Measurements from ENCODE around the gene EIF4E1B.

The EIF4E1B gene

DNA sequence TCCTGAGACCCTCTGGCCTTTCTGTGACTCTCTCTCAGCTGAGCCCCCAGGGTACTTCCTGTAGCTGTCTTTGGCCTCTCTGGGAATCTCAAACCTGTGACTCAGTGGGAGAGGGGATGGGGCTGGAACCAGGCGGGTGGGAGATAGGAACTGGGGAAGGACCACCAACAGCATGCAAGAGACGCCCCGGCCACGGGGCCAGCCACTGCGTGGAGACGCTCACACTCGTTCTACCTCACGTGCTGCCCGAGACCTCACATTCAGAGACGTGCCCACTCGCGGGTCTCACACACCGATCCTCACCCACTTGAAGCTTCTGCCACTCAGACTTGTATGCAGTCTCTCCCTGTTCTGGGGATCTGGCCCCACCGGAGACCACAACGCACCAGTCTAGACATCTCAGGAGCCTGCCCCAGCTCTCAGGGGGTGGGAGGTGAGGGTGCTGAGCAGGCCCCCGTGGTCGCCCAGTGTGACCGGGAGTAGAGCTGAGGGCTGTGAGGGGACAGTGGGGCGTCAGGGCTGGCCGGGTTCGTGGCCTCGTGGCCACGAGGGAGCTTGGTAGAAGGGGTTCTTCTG lies 34.3 kb upstream of the EIF4E1B start:
- H2BK15ac ChIP-seq (ENCODE audit: low read depth, poor library complexity, severe bottlenecking): no peak overlapping the region

DNA sequence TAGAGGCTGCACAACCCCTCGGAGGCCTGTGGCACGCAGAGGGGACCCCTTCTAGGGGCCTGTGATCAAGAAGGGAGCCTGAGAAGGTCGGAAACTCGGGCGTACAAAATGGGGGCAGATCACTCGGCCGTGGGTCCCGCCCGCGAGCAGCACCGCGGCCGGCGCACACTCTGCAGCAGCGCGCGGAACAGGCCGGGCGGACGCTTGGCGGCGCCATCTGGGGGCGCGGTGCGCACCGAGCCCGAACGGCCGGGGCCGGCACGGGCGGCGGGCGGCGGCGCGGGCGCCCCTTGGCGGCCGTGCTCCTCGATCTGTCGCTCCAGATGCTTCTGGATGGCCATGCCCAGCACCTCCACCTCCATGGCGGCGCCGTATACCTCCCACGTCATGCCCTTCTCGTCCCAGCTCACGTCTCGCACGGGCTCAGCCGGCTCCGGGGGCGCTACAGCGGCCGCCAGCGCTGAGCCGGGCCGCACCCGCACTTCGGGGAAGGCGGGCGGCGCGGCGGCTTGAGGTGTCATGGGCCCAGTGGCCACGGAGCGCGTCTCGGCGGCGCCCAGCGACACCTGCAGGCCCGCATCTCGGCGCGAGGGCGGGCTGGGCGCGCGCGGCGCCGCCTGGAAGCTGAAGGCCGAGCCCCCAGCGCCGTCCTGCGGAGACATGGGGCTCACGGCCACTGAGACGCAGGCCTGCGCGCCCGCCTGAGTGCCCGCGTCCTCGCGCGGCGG lies 33.6 kb upstream of the EIF4E1B start:
- Histone ChIP-seq H3K23ac (ENCODE audit: low read length in 2 of 2) (no peak overlapping the region), H3K18ac (ENCODE audit: low read depth in 1 of 2, low read length in 2 of 2) (no peak overlapping the region), H3K4me1 (ENCODE audit: control insufficient read depth, insufficient read depth, low read depth, low read length) (peaks cover 14% of the 10 kb centered on the region), H3K9me3 (ENCODE audit: control insufficient read depth, low read length) (no peaks in the 10 kb centered on the region), H3K27me3 (ENCODE audit: control insufficient read depth in 1 of 2, insufficient read depth in 1 of 2, low read length in 2 of 2) (peaks cover 0 to 16% of the 10 kb centered on the region in 2 experiments), H3K14ac (ENCODE audit: low read length in 2 of 2) (no peak overlapping the region), H2BK5ac (ENCODE audit: low read depth, low read length, poor library complexity, severe bottlenecking) (no peak overlapping the region), H3K79me1 (replicated peaks; ENCODE audit: low read length, poor library complexity, severe bottlenecking) (peaks cover 33% of the 10 kb centered on the region), H4K8ac (ENCODE audit: low read length) (no peak overlapping the region), H2BK15ac (ENCODE audit: low read depth, poor library complexity, severe bottlenecking) (peak overlapping the region; percentile 13), H2BK12ac (ENCODE audit: low read length in 2 of 2) (no peak overlapping the region), H2AFZ (ENCODE audit: low read depth, low read length) (peak overlapping the region; percentile 42), H3K36me3 (ENCODE audit: control insufficient read depth in 1 of 2, insufficient read depth in 2 of 2, low read depth in 1 of 2, low read length in 2 of 2) (peaks cover 12 to 34% of the 10 kb centered on the region in 2 experiments), H2BK120ac (ENCODE audit: low read depth, low read length) (no peak overlapping the region), H3K4me2 (ENCODE audit: low read length, poor library complexity, severe bottlenecking) (peak overlapping the region; percentile 41), H4K91ac (ENCODE audit: low read length) (no peak overlapping the region), H3K4me3 (ENCODE audit: insufficient read depth in 1 of 2, low read depth in 1 of 2, low read length in 2 of 2) (peak overlapping the region in 1 of 2 experiments; percentile 26), H3K9ac (ENCODE audit: low read length) (no peak overlapping the region), H3K27ac (ENCODE audit: low read length, poor library complexity, severe bottlenecking) (no peak overlapping the region), H3K4ac (ENCODE audit: low read depth in 1 of 2, low read length in 2 of 2) (no peak overlapping the region), H2AK5ac (ENCODE audit: low read length, severe bottlenecking) (no peak overlapping the region)
- peak; percentile 35 for DNase-seq
- WGBS: 34% methylated on average over 70 of the region's 98 CpGs

More for the DNA sequence above, 34.3 kb upstream of the EIF4E1B start:
- H3K27me3 ChIP-seq (ENCODE audit: control insufficient read depth in 1 of 2, insufficient read depth in 1 of 2, low read length in 2 of 2): peaks cover 0 to 16% of the 10 kb centered on the region in 2 experiments
- H3K14ac ChIP-seq (ENCODE audit: low read length in 2 of 2): no peak overlapping the region
- H2BK12ac ChIP-seq (ENCODE audit: low read length in 2 of 2): no peak overlapping the region
- H4K91ac ChIP-seq (ENCODE audit: low read length): no peak overlapping the region
- H3K36me3 ChIP-seq (ENCODE audit: control insufficient read depth in 1 of 2, insufficient read depth in 2 of 2, low read depth in 1 of 2, low read length in 2 of 2): peaks cover 12 to 40% of the 10 kb centered on the region in 2 experiments
- no peak overlapping the region for H4K8ac ChIP-seq (ENCODE audit: low read length)
- H2AK5ac ChIP-seq (ENCODE audit: low read length, severe bottlenecking): no peak overlapping the region
- H2BK120ac ChIP-seq (ENCODE audit: low read depth, low read length): no peak overlapping the region
- H3K27ac ChIP-seq (ENCODE audit: low read length, poor library complexity, severe bottlenecking): no peak overlapping the region
- H3K18ac ChIP-seq (ENCODE audit: low read depth in 1 of 2, low read length in 2 of 2): no peak overlapping the region
- H3K4me3 ChIP-seq (ENCODE audit: insufficient read depth in 1 of 2, low read depth in 1 of 2, low read length in 2 of 2): no peak overlapping the region
- H3K4ac ChIP-seq (ENCODE audit: low read depth in 1 of 2, low read length in 2 of 2): no peak overlapping the region
- no peak overlapping the region for H3K23ac ChIP-seq (ENCODE audit: low read length in 2 of 2)
- H3K4me2 ChIP-seq (ENCODE audit: low read length, poor library complexity, severe bottlenecking): no peak overlapping the region
- H3K9me3 ChIP-seq (ENCODE audit: control insufficient read depth, low read length): no peaks in the 10 kb centered on the region
- no peak overlapping the region for H2BK5ac ChIP-seq (ENCODE audit: low read depth, low read length, poor library complexity, severe bottlenecking)
- peaks cover 29% of the 10 kb centered on the region for H3K79me1 ChIP-seq (replicated peaks; ENCODE audit: low read length, poor library complexity, severe bottlenecking)
- no peak overlapping the region for H2AFZ ChIP-seq (ENCODE audit: low read depth, low read length)
- no peak for DNase-seq
- WGBS: 97% methylated on average over 20 of the region's 23 CpGs
- H3K9ac ChIP-seq (ENCODE audit: low read length): no peak overlapping the region
- peaks cover 11% of the 10 kb centered on the region for H3K4me1 ChIP-seq (ENCODE audit: control insufficient read depth, insufficient read depth, low read depth, low read length)

DNA sequence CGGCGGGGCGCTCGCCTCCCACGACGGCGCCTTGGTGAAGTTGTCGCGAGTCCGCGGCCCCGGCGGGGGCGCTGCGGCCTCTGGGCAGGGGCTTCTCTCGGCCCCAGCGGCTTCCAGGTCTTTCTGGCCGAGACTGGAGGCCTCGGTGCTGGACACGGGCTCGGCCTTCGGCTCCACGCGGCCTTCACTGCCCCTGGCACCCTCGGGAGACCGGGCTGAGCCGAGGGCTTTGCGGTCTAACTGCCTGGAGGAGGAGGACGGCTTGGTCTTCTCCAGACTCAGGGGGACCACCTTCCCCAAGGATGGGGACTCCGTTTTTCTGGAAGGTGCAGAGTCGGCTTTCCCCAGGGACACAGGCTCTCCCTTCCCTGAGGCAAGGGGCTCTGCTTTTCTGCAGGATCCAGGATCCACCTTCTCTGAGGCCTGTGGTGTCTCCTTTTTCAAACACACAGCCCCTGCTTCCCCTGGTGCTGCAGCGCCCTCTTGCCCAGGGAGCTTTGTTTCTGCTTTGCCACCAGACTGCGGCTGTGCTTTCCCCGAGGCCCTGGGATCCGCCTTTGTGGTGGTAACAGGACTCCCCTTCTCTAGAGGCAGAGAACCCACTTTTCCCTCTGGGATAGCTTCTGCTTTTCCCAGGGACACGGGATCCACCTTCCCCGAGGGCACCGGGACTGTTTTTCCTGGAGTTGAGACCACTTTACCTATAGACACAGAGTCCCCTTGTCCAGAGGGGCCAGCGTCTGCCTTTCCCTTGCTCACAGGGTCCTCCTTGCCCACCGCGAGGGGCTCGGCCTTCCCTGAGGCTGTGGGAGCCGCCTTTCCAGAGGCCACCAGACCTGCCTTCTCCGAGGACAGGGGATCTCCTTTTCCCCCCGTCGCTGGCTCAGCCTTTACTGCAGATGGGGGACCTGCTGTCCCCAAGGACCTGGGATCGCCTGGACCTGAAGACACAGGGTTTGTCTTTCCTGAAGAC lies 32.8 kb upstream of the EIF4E1B start:
- H2BK5ac ChIP-seq (ENCODE audit: low read depth, low read length, poor library complexity, severe bottlenecking): no peak overlapping the region
- no peak overlapping the region for H3K4me3 ChIP-seq (ENCODE audit: insufficient read depth in 1 of 2, low read depth in 1 of 2, low read length in 2 of 2)
- H3K23ac ChIP-seq (ENCODE audit: low read length in 2 of 2): peak overlapping the region in 1 of 2 experiments; percentile 24
- no peak overlapping the region for H2BK12ac ChIP-seq (ENCODE audit: low read length in 2 of 2)
- no peak overlapping the region for H4K91ac ChIP-seq (ENCODE audit: low read length)
- no peaks in the 10 kb centered on the region for H3K9me3 ChIP-seq (ENCODE audit: control insufficient read depth, low read length)
- no peak overlapping the region for H3K27ac ChIP-seq (ENCODE audit: low read length, poor library complexity, severe bottlenecking)
- no peak overlapping the region for H3K9ac ChIP-seq (ENCODE audit: low read length)
- whole genome bisulfite sequencing: 80% methylated on average over 47 of the region's 47 CpGs
- H3K36me3 ChIP-seq (ENCODE audit: control insufficient read depth in 1 of 2, insufficient read depth in 2 of 2, low read depth in 1 of 2, low read length in 2 of 2): peaks cover 9 to 28% of the 10 kb centered on the region in 2 experiments
- no peak overlapping the region for H2AFZ ChIP-seq (ENCODE audit: low read depth, low read length)
- H2BK15ac ChIP-seq (ENCODE audit: low read depth, poor library complexity, severe bottlenecking): peak overlapping the region; percentile 13
- no peak overlapping the region for H3K14ac ChIP-seq (ENCODE audit: low read length in 2 of 2)
- no peak overlapping the region for H4K8ac ChIP-seq (ENCODE audit: low read length)
- peaks cover 38% of the 10 kb centered on the region for H3K79me1 ChIP-seq (replicated peaks; ENCODE audit: low read length, poor library complexity, severe bottlenecking)
- H3K4me2 ChIP-seq (ENCODE audit: low read length, poor library complexity, severe bottlenecking): no peak overlapping the region
- no peak overlapping the region for H3K4ac ChIP-seq (ENCODE audit: low read depth in 1 of 2, low read length in 2 of 2)
- no peak for DNase-seq
- H2AK5ac ChIP-seq (ENCODE audit: low read length, severe bottlenecking): no peak overlapping the region
- H3K27me3 ChIP-seq (ENCODE audit: control insufficient read depth in 1 of 2, insufficient read depth in 1 of 2, low read length in 2 of 2): peaks cover 0 to 16% of the 10 kb centered on the region in 2 experiments
- no peak overlapping the region for H3K18ac ChIP-seq (ENCODE audit: low read depth in 1 of 2, low read length in 2 of 2)
- H3K4me1 ChIP-seq (ENCODE audit: control insufficient read depth, insufficient read depth, low read depth, low read length): peaks cover 16% of the 10 kb centered on the region
- H2BK120ac ChIP-seq (ENCODE audit: low read depth, low read length): no peak overlapping the region
